ENCODE measurements around the gene DOK3.

- TF ChIP-seq CTCF (IDR thresholded peaks at IDR 0.05) (no peak), POLR2AphosphoS5 (IDR thresholded peaks at IDR 0.05; ENCODE audit: low read depth, low read length) (no peak), SIN3A (IDR thresholded peaks at IDR 0.05; ENCODE audit: borderline replicate concordance, insufficient read depth, low read depth, low read length) (no peak)
These were observed 10.6 kb upstream of the DOK3 start for GRCh38 chr5:177520271-177520670.
